Choroid plexus epithelial cell (primary cell): ENCODE data around the gene DNASE1L1.

Source experiments
- DNase-seq: peaks from one replicate; pipeline ENCODE4 v3.0.0-alpha.2; 2010; ENCODE audit warnings: low read depth
- H3K4me3 ChIP-seq: 2 replicates; pipeline ENCODE4 v1.5.1; 2011; ENCODE audit warnings: low read depth, mild to moderate bottlenecking, control low read depth, low read length, moderate library complexity
- CTCF ChIP-seq: conservative IDR thresholded peaks from 2 replicates; pipeline ENCODE4 v1.5.1; 2011; ENCODE audit warnings: low read depth, mild to moderate bottlenecking, control low read depth, inconsistent platforms, low read length, moderate library complexity

Gene DNASE1L1

GRCh38 chrX:154448484-154448883 lies 39.4 kb upstream of the DNASE1L1 start:
- no peak for TF ChIP-seq CTCF
- no peak for DNase-seq
- H3K4me3 ChIP-seq = no peak overlapping the region

GRCh38 chrX:154446430-154446829 lies 37.4 kb upstream of the DNASE1L1 start:
- no peak for TF ChIP-seq CTCF
- no peak for DNase-seq
- H3K4me3 ChIP-seq = no peak overlapping the region

GRCh38 chrX:154445776-154446175 lies 36.7 kb upstream of the DNASE1L1 start:
- DNase-seq = no peak
- TF ChIP-seq CTCF = no peak
- no peak overlapping the region for H3K4me3 ChIP-seq

- peak overlapping the region; percentile 64 for H3K4me3 ChIP-seq
- DNase-seq = no peak
- TF ChIP-seq CTCF = no peak
Measured at GRCh38 chrX:154444755-154445246, 35.7 kb upstream of the DNASE1L1 start.

- peak; percentile 52 for DNase-seq
- H3K4me3 ChIP-seq = peak within 1 kb of the TSS; percentile 64
- no peak for TF ChIP-seq CTCF
Measured at GRCh38 chrX:154443992-154444754, 35.1 kb upstream of the DNASE1L1 start, which contains the start of gene FAM50A. TSS of gene FAM50A (plus strand) at chrX:154444141. CDS start at chrX:154444236, 95 bp downstream.

GRCh38 chrX:154443479-154443910 lies 34.4 kb upstream of the DNASE1L1 start:
- H3K4me3 ChIP-seq = peak overlapping the region; percentile 45
- no peak for TF ChIP-seq CTCF
- DNase-seq = no peak
